Measurements from ENCODE around the gene WFDC12.

WFDC12 gene

GRCh38 chr20:45100563-45101245 is 23.6 kb downstream of the WFDC12 start, which contains the start of gene KCNS1:
KCNS1 (minus strand) TSS chr20:45101127; CDS start chr20:45099236, 1,891 bp downstream.
- DNase-seq (ENCODE audit: extremely low read depth, insufficient read length): no peak
- TF ChIP-seq CTCF (IDR thresholded peaks at IDR 0.05; ENCODE audit: insufficient read depth, low read length, poor library complexity, severe bottlenecking): no peak
- Histone ChIP-seq H3K36me3 (ENCODE audit: control insufficient read depth, insufficient read depth, low read length) (no peaks in the 10 kb centered on the region), H3K4me3 (replicated peaks; ENCODE audit: low read depth, low read length) (no peak within 1 kb of the TSS), H3K27me3 (replicated peaks; ENCODE audit: control insufficient read depth, insufficient read depth, low read length) (no peaks in the 10 kb centered on the region; the same call in none of the 2 replicates)

- Histone ChIP-seq H3K4me3 (replicated peaks; ENCODE audit: low read depth, low read length) (no peak overlapping the region), H3K36me3 (ENCODE audit: control insufficient read depth, insufficient read depth, low read length) (no peaks in the 10 kb centered on the region), H3K27me3 (replicated peaks; ENCODE audit: control insufficient read depth, insufficient read depth, low read length) (no peaks in the 10 kb centered on the region; the same call in none of the 2 replicates)
- no peak for TF ChIP-seq CTCF (IDR thresholded peaks at IDR 0.05; ENCODE audit: insufficient read depth, low read length, poor library complexity, severe bottlenecking)
- DNase-seq (ENCODE audit: extremely low read depth, insufficient read length): peak; percentile 19
Observed at GRCh38 chr20:45098103-45098773, 26.0 kb downstream of the WFDC12 start.

- no peaks in the 10 kb centered on the region; the same call in none of the 2 replicates for H3K27me3 ChIP-seq (replicated peaks; ENCODE audit: control insufficient read depth, insufficient read depth, low read length)
- peak; percentile 30 for DNase-seq (ENCODE audit: extremely low read depth, insufficient read length)
- H3K36me3 ChIP-seq (ENCODE audit: control insufficient read depth, insufficient read depth, low read length): no peaks in the 10 kb centered on the region
- TF ChIP-seq CTCF (IDR thresholded peaks at IDR 0.05; ENCODE audit: insufficient read depth, low read length, poor library complexity, severe bottlenecking): peak; percentile 29
- no peak overlapping the region for H3K4me3 ChIP-seq (replicated peaks; ENCODE audit: low read depth, low read length)
Observed at GRCh38 chr20:45097485-45098102, 26.7 kb downstream of the WFDC12 start.

GRCh38 chr20:45096781-45097180 is 27.5 kb downstream of the WFDC12 start:
- DNase-seq (ENCODE audit: extremely low read depth, insufficient read length): no peak
- Histone ChIP-seq H3K27me3 (replicated peaks; ENCODE audit: control insufficient read depth, insufficient read depth, low read length) (no peaks in the 10 kb centered on the region; the same call in none of the 2 replicates), H3K36me3 (ENCODE audit: control insufficient read depth, insufficient read depth, low read length) (no peaks in the 10 kb centered on the region), H3K4me3 (replicated peaks; ENCODE audit: low read depth, low read length) (no peak overlapping the region)
- TF ChIP-seq CTCF (IDR thresholded peaks at IDR 0.05; ENCODE audit: insufficient read depth, low read length, poor library complexity, severe bottlenecking): no peak

- H3K4me3 ChIP-seq (replicated peaks; ENCODE audit: low read depth, low read length): no peak overlapping the region
- no peaks in the 10 kb centered on the region; the same call in none of the 2 replicates for H3K27me3 ChIP-seq (replicated peaks; ENCODE audit: control insufficient read depth, insufficient read depth, low read length)
- TF ChIP-seq CTCF (IDR thresholded peaks at IDR 0.05; ENCODE audit: insufficient read depth, low read length, poor library complexity, severe bottlenecking): peak; percentile 85
- DNase-seq (ENCODE audit: extremely low read depth, insufficient read length): no peak
- H3K36me3 ChIP-seq (ENCODE audit: control insufficient read depth, insufficient read depth, low read length): no peaks in the 10 kb centered on the region
Observed at GRCh38 chr20:45095805-45096238, 28.4 kb downstream of the WFDC12 start.

All from GM06990 (cell line).